HepG2 (cell line): ENCODE data around the gene SSNA1. TPM values are rescaled to one million over a fixed set of nuclear protein-coding genes. Genes with fewer than 3 reads are reported as not detected.

Source experiments
- AKAP8 ChIP-seq: sonication (generic); formaldehyde crosslinking; IDR thresholded peaks from 2 replicates; pipeline ENCODE4 v1.5.1; 2020; ENCODE audit warnings: mild to moderate bottlenecking, missing genetic modification reagents
- ATRX ChIP-seq: sonication (generic); formaldehyde crosslinking; IDR thresholded peaks from 2 replicates; pipeline ENCODE4 v1.4.0; 2020; ENCODE audit warnings: missing genetic modification reagents, borderline replicate concordance
- HOXA5 ChIP-seq: sonication (generic); formaldehyde crosslinking; IDR thresholded peaks from 2 replicates; pipeline ENCODE4 v1.4.0; 2020; ENCODE audit warnings: missing genetic modification reagents
- HOXA9 ChIP-seq: sonication (generic); formaldehyde crosslinking; IDR thresholded peaks from 2 replicates; pipeline ENCODE4 v1.8.1; 2022; ENCODE audit warnings: missing genetic modification reagents, mild to moderate bottlenecking, moderate library complexity, borderline replicate concordance
- ISX ChIP-seq: sonication (generic); formaldehyde crosslinking; conservative IDR thresholded peaks from 2 replicates; pipeline ENCODE4 v1.5.0; 2020; ENCODE audit warnings: missing genetic modification reagents
- MAZ ChIP-seq, 2 experiments: sonication (generic) in 1 of 2; formaldehyde crosslinking in 1 of 2; IDR thresholded peaks; 2 replicates each; pipeline versions ENCODE4 v1.5.0 to v1.6.1; 2012 to 2020; ENCODE audit warnings: low read depth in 2 of 2, mild to moderate bottlenecking in 2 of 2, borderline replicate concordance in 1 of 2, improper control_type of control experiment in 1 of 2, low read length in 1 of 2, missing genetic modification reagents in 1 of 2, moderate library complexity in 1 of 2
- NFE2L2 ChIP-seq: fragments of 150-350 bp; IDR thresholded peaks from 2 replicates; pipeline ENCODE4 v1.6.1; 2014; ENCODE audit warnings: low read length
- SALL2 ChIP-seq: sonication (generic); formaldehyde crosslinking; IDR thresholded peaks from 2 replicates; pipeline ENCODE4 v1.8.1; 2023; ENCODE audit warnings: mild to moderate bottlenecking, missing genetic modification reagents, inconsistent platforms
- SOX13 ChIP-seq, 3 experiments: fragments of 450-650 bp in 1 of 3; sonication (generic) in 1 of 3; formaldehyde crosslinking in 1 of 3; IDR thresholded peaks in 2 of 3; conservative IDR thresholded peaks in 1 of 3; 2 replicates each; pipeline versions ENCODE4 v1.5.0 to v1.6.1; 2016 to 2020; ENCODE audit warnings: antibody characterized with exemption in 1 of 3, mild to moderate bottlenecking in 1 of 3, missing compliant biosample characterization in 1 of 3, missing genetic modification reagents in 1 of 3, moderate library complexity in 1 of 3
- TEAD3 ChIP-seq: optimal IDR thresholded peaks from 2 replicates; pipeline ENCODE3; 2016; ENCODE audit warnings: borderline replicate concordance
- TFDP1 ChIP-seq: IDR thresholded peaks from 2 replicates; pipeline ENCODE4 v1.6.1; 2016; ENCODE audit warnings: missing compliant biosample characterization, missing genetic modification reagents, borderline replicate concordance
- ZBTB33 ChIP-seq: sonication (generic); formaldehyde crosslinking; IDR thresholded peaks from 2 replicates; pipeline ENCODE4 v1.4.0; 2020; ENCODE audit warnings: missing genetic modification reagents
- ZFAT ChIP-seq: sonication (generic); formaldehyde crosslinking; conservative IDR thresholded peaks from 2 replicates; pipeline ENCODE4 v1.8.1; 2023; ENCODE audit warnings: missing genetic modification reagents, inconsistent platforms
- ZFP91 ChIP-seq: sonication (generic); formaldehyde crosslinking; IDR thresholded peaks from 2 replicates; pipeline ENCODE4 v1.9.0; 2022; ENCODE audit warnings: missing genetic modification reagents, mild to moderate bottlenecking, borderline replicate concordance
- ZMYM2 ChIP-seq: sonication (generic); formaldehyde crosslinking; IDR thresholded peaks from 2 replicates; pipeline ENCODE4 v1.8.0; 2022; ENCODE audit warnings: mild to moderate bottlenecking, missing genetic modification reagents
- ZNF251 ChIP-seq: sonication (generic); formaldehyde crosslinking; IDR thresholded peaks from 2 replicates; pipeline ENCODE4 v1.9.0; 2021; ENCODE audit warnings: mild to moderate bottlenecking, missing genetic modification reagents
- ZNF670 ChIP-seq: sonication (generic); formaldehyde crosslinking; IDR thresholded peaks from 2 replicates; pipeline ENCODE4 v1.8.0; 2022; ENCODE audit warnings: mild to moderate bottlenecking, missing genetic modification reagents, borderline replicate concordance
- ZNF883 ChIP-seq: sonication (generic); formaldehyde crosslinking; IDR thresholded peaks from 2 replicates; pipeline ENCODE4 v1.5.1; 2020; ENCODE audit warnings: mild to moderate bottlenecking, missing genetic modification reagents; ENCODE audit errors: not compliant biosample characterization
- ZSCAN12 ChIP-seq: sonication (generic); formaldehyde crosslinking; IDR thresholded peaks from 2 replicates; pipeline ENCODE4 v1.9.0; 2021; ENCODE audit warnings: mild to moderate bottlenecking, missing genetic modification reagents
- polyA plus RNA-seq, 8 experiments: library from polyadenylated mRNA; depleted of rRNA in 3 of 8; stranded (reverse) in 7 of 8; unstranded in 1 of 8; fragments of >200 nt; fragmentation: Illumina TruSeq in 4 of 8; extraction: Trizol in 4 of 8; gene quantifications; 2 replicates each; pipeline versions ENCODE4 v1.2.1 to v1.2.3, GENCODE V29; 2011 to 2016; ENCODE audit warnings: low read depth in 4 of 8, missing spikeins in 1 of 8, mixed read lengths in 1 of 8; ENCODE audit not compliant: insufficient read depth in 1 of 8
- total RNA-seq, 5 experiments: library from RNA; depleted of rRNA; stranded (reverse); fragments of >200 nt; fragmentation: Illumina TruSeq; extraction: Trizol; gene quantifications; 2 replicates each; pipeline ENCODE4 v1.2.3, GENCODE V29; 2016; ENCODE audit warnings: low read depth in 1 of 5
- TF ChIP-seq, protein P1 (sequence below): sonication (generic); formaldehyde crosslinking; conservative IDR thresholded peaks from 2 replicates; pipeline ENCODE4 v1.4.0; 2020; ENCODE audit warnings: missing genetic modification reagents

The SSNA1 gene
- total and polyA plus RNA-seq, 2 of the 13 experiments (the other 11 are each of a cell fraction or from before 2014, with no cell fraction given), result 35.9 to 49.4 TPM

DNA sequence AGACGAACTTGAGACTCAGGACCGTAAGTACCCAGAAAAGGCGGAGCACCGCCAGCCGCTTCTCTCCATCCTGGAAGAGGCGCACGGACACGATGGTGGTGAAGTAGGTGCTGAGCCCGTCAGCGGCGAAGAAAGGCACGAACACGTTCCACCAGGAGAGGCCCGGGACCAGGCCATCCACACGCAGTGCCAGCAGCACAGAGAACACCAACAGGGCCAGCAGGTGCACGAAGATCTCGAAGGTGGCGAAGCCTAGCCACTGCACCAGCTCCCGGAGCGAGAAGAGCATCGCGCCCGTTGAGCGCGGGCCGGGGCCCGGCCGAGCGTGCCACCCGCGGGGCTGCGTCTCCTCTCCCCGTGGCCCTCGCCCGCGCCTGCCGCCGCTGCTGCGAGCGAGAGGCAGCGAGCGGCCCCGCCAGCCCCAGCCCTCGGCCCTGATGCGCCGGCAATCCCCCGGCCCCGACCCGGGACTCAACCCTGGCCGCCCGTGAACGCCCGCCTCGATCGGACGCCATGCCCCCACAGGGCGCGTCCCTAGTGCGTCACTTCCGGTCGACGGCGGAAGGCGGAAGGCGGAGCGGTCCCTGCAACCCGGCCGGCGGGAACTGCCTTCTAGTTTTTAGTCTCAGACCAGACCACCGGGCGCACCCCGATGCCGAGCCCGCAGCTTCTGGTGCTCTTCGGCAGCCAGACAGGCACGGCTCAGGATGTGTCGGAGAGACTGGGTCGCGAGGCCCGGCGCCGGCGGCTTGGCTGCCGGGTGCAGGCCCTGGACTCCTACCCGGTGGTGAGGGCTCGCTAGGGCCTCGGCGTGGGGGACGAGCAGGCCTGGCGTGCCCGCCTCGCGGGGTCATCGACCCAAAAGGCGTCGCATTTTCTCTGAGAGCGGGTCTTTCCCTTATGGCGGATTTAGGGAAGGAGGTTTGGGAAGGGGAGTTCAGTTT lies 16.9 kb downstream of the SSNA1 start, which contains the start of the genes NDOR1 and TMEM203 (continued):
- peak; percentile 79; the same call in 1 of the 2 replicates for TF ChIP-seq MAZ (IDR thresholded peaks at IDR 0.05; ENCODE audit: borderline replicate concordance, low read depth, low read length)
- TF ChIP-seq MAZ (CRISPR knock-in tag; IDR thresholded peaks at IDR 0.05; ENCODE audit: low read depth), result no peak
- TF ChIP-seq ATRX (CRISPR knock-in tag), result no peak
- no peak for TF ChIP-seq ZNF883 (CRISPR knock-in tag)
- peak; percentile 73; the same call in 1 of the 2 replicates for TF ChIP-seq HOXA5 (CRISPR knock-in tag)
- TF ChIP-seq, protein P1, sequence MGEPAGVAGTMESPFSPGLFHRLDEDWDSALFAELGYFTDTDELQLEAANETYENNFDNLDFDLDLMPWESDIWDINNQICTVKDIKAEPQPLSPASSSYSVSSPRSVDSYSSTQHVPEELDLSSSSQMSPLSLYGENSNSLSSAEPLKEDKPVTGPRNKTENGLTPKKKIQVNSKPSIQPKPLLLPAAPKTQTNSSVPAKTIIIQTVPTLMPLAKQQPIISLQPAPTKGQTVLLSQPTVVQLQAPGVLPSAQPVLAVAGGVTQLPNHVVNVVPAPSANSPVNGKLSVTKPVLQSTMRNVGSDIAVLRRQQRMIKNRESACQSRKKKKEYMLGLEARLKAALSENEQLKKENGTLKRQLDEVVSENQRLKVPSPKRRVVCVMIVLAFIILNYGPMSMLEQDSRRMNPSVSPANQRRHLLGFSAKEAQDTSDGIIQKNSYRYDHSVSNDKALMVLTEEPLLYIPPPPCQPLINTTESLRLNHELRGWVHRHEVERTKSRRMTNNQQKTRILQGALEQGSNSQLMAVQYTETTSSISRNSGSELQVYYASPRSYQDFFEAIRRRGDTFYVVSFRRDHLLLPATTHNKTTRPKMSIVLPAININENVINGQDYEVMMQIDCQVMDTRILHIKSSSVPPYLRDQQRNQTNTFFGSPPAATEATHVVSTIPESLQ, result no peak
- no peak for TF ChIP-seq ZNF251
- peak; percentile 35; the same call in 1 of the 2 replicates for TF ChIP-seq ZBTB33 (CRISPR knock-in tag)
- TF ChIP-seq HOXA9, result peak; percentile 54; the same call in 1 of the 2 replicates
- TF ChIP-seq ZFP91 (CRISPR knock-in tag), result peak; percentile 54; the same call in 1 of the 2 replicates
- TF ChIP-seq ZNF670 (CRISPR knock-in tag), result peak; percentile 32; the same call in 1 of the 2 replicates
- TF ChIP-seq ZMYM2 (CRISPR knock-in tag), result no peak
- 0 out of 2 replicates have a peak, but pooled peaks have one; percentile 45 for TF ChIP-seq ZSCAN12 (CRISPR knock-in tag)
- no peak for TF ChIP-seq SOX13 (IDR thresholded peaks at IDR 0.05)
- TF ChIP-seq SOX13 (CRISPR knock-in tag; conservative IDR thresholded peaks at IDR 0.05 in 1 of 2, IDR thresholded peaks at IDR 0.05 in 1 of 2), result peak in 1 of 2 experiments; percentile 32; a peak in 1 of 4 replicates
- TF ChIP-seq TEAD3, result peak; percentile 43
- TF ChIP-seq TFDP1 (CRISPR knock-in tag), result peak; percentile 96
- no peak for TF ChIP-seq ISX (CRISPR knock-in tag)
- TF ChIP-seq ZFAT, result no peak
- TF ChIP-seq NFE2L2, result no peak
- TF ChIP-seq AKAP8 (CRISPR knock-in tag), result no peak
- 0 out of 2 replicates have a peak, but pooled peaks have one; percentile 78 for TF ChIP-seq SALL2 (CRISPR knock-in tag)
